C1 segment of cervical spinal cord (tissue), 14 donors: ENCODE results near the gene DEAF1.

Experiments
- DNase-seq, 14 donors: peaks; one replicate each; lab custom pipeline; 2025; lab: John Stamatoyannopoulos, UW

The DEAF1 gene

GRCh38 chr11:646214-646613, 48.8 kb downstream of the DEAF1 start:
- no peak for DNase-seq

- DNase-seq = no peak
Measured at GRCh38 chr11:645536-645935, 49.5 kb downstream of the DEAF1 start.

GRCh38 chr11:643849-644738, 50.9 kb downstream of the DEAF1 start:
- no peak for DNase-seq

GRCh38 chr11:643366-643765, 51.7 kb downstream of the DEAF1 start:
- no peak for DNase-seq

- DNase-seq = no peak
Measured at GRCh38 chr11:641806-642370, 53.1 kb downstream of the DEAF1 start.

- DNase-seq = no peak
Measured at GRCh38 chr11:640021-640706, 54.9 kb downstream of the DEAF1 start.

GRCh38 chr11:639332-639955, 55.6 kb downstream of the DEAF1 start:
- DNase-seq = no peak

- DNase-seq = no peak
Measured at GRCh38 chr11:638631-639331, 56.2 kb downstream of the DEAF1 start.

- DNase-seq = no peak
Measured at GRCh38 chr11:637593-638521, 57.2 kb downstream of the DEAF1 start.

GRCh38 chr11:637333-637592, 57.8 kb downstream of the DEAF1 start:
- DNase-seq = no peak

- DNase-seq = no peak
Measured at GRCh38 chr11:636511-637332, 58.3 kb downstream of the DEAF1 start, which contains the start of gene DRD4. Gene DRD4, plus strand, starts transcription at chr11:637269. Its CDS starts 36 bp downstream, at chr11:637305.

GRCh38 chr11:635945-636510, 59.0 kb downstream of the DEAF1 start:
- no peak for DNase-seq

GRCh38 chr11:630871-631270, 64.2 kb downstream of the DEAF1 start:
- DNase-seq = no peak

- DNase-seq = no peak
Measured at GRCh38 chr11:629237-629583, 65.8 kb downstream of the DEAF1 start.

- DNase-seq = no peak
Measured at GRCh38 chr11:628056-628455, 67.0 kb downstream of the DEAF1 start.

- no peak for DNase-seq
Measured at GRCh38 chr11:627308-627576, 67.8 kb downstream of the DEAF1 start.

GRCh38 chr11:626475-627307, 68.3 kb downstream of the DEAF1 start, which contains the start of gene SCT:
Gene SCT, minus strand, starts transcription at chr11:627181. Its CDS starts 38 bp downstream, at chr11:627143.
- no peak for DNase-seq

GRCh38 chr11:625636-626268, 69.3 kb downstream of the DEAF1 start:
- no peak for DNase-seq
